Loucy (cell line): ENCODE data around the gene PSMG3.

ENCODE experiments used
- H2AFZ ChIP-seq: fragments of 200-600 bp; sonication (generic); 2 replicates; pipeline ENCODE4 v1.6.0; 2016; ENCODE audit warnings: antibody characterized with exemption, mild to moderate bottlenecking, low read length, moderate library complexity
- H3F3A ChIP-seq: fragments of 200-600 bp; 2 replicates; pipeline ENCODE4 v1.6.0; 2016; ENCODE audit warnings: antibody characterized with exemption, low read depth, mild to moderate bottlenecking
- H3K27me3 ChIP-seq: fragments of 200-600 bp; sonication (generic); 2 replicates; pipeline ENCODE4 v1.6.1; 2014; ENCODE audit warnings: low read length, mild to moderate bottlenecking; ENCODE audit not compliant: insufficient read depth, poor library complexity, severe bottlenecking
- H3K36me3 ChIP-seq: fragments of 200-600 bp; sonication (generic); 2 replicates; pipeline ENCODE4 v1.6.1; 2016; ENCODE audit warnings: low read length; ENCODE audit not compliant: insufficient read depth
- H3K4me1 ChIP-seq: fragments of 200-600 bp; sonication (generic); 2 replicates; pipeline ENCODE4 v1.5.1; 2014; ENCODE audit warnings: low read length, mild to moderate bottlenecking; ENCODE audit not compliant: insufficient read depth, poor library complexity, severe bottlenecking
- H3K4me2 ChIP-seq: fragments of 200-600 bp; sonication (generic); 2 replicates; pipeline ENCODE4 v1.6.0; 2014; ENCODE audit warnings: antibody characterized with exemption, low read length, low read depth, mild to moderate bottlenecking; ENCODE audit not compliant: poor library complexity, severe bottlenecking
- H3K4me3 ChIP-seq: fragments of 200-600 bp; sonication (generic); 2 replicates; pipeline ENCODE4 v1.5.1; 2014; ENCODE audit warnings: low read length, mild to moderate bottlenecking, mixed read lengths; ENCODE audit not compliant: poor library complexity, severe bottlenecking
- H3K79me2 ChIP-seq: fragments of 200-600 bp; sonication (generic); 2 replicates; pipeline ENCODE4 v1.6.1; 2014; ENCODE audit warnings: low read length; ENCODE audit not compliant: insufficient read depth
- H3K9ac ChIP-seq: fragments of 200-600 bp; sonication (generic); 2 replicates; pipeline ENCODE4 v1.6.0; 2014; ENCODE audit warnings: mild to moderate bottlenecking, low read depth, low read length, moderate library complexity; ENCODE audit not compliant: poor library complexity, severe bottlenecking
- H3K9me2 ChIP-seq: fragments of 200-600 bp; sonication (generic); replicated peaks from 2 replicates; pipeline ENCODE4 v1.6.1; 2016; ENCODE audit warnings: low read depth, low read length, mixed read lengths
- H3K9me3 ChIP-seq: fragments of 200-600 bp; sonication (generic); 2 replicates; pipeline ENCODE4 v1.6.1; 2014; ENCODE audit warnings: mild to moderate bottlenecking, antibody characterized with exemption, low read length, low read depth; ENCODE audit not compliant: insufficient read depth
- H4K20me1 ChIP-seq: fragments of 200-600 bp; sonication (generic); 2 replicates; pipeline ENCODE4 v1.6.0; 2014; ENCODE audit warnings: antibody characterized with exemption, low read length, mild to moderate bottlenecking; ENCODE audit not compliant: insufficient read depth, poor library complexity, severe bottlenecking
- CTCF ChIP-seq: fragments of 200-600 bp; sonication (generic); conservative IDR thresholded peaks from 2 replicates; pipeline ENCODE4 v1.5.1; 2014; ENCODE audit warnings: mild to moderate bottlenecking, antibody characterized with exemption, low read length
- EZH2phosphoT487 ChIP-seq: fragments of 200-600 bp; IDR thresholded peaks from 2 replicates; pipeline ENCODE4 v1.6.1; 2018; ENCODE audit warnings: antibody characterized with exemption, mild to moderate bottlenecking, moderate library complexity, borderline replicate concordance

The PSMG3 gene

GRCh38 chr7:1591396-1591795 lies 21.6 kb upstream of the PSMG3 start:
- H3F3A ChIP-seq: no peaks in the 10 kb centered on the region
- peak overlapping the region; percentile 1; the same call in 1 of the 2 replicates for H2AFZ ChIP-seq
- H3K9me2 ChIP-seq: no peaks in the 10 kb centered on the region
- no peaks in the 10 kb centered on the region for H3K27me3 ChIP-seq
- H3K36me3 ChIP-seq: no peaks in the 10 kb centered on the region
- no peak for TF ChIP-seq EZH2phosphoT487
- TF ChIP-seq CTCF: no peak
- no peaks in the 10 kb centered on the region for H3K9me3 ChIP-seq
- no peaks in the 10 kb centered on the region for H3K79me2 ChIP-seq
- no peak overlapping the region for H3K9ac ChIP-seq
- H3K4me2 ChIP-seq: peak overlapping the region; percentile 10
- no peaks in the 10 kb centered on the region for H3K4me1 ChIP-seq
- no peaks in the 10 kb centered on the region for H4K20me1 ChIP-seq
- no peak overlapping the region for H3K4me3 ChIP-seq

DNA sequence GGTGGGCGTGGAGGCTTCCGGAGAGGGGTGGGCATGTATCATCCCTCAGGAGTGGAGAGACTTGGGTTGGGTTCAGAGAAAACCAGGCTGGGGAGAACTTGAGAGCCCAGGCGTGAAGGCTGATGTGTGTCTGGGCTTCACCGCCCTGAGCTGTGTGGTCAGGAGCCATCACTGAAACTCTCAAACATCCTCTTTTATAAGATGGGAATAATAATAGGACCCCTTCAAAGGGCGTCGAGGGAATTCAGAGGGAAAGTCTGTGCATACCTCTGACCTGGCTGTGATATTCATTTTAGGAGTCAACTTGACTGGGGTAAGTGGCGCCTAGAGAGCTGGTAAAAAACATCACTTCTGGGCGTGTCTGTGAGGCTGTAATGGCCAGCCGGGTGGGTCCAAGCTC lies 21.1 kb upstream of the PSMG3 start:
- no peak overlapping the region for H3K4me2 ChIP-seq
- no peak overlapping the region for H3K9ac ChIP-seq
- no peaks in the 10 kb centered on the region for H3K9me2 ChIP-seq
- no peaks in the 10 kb centered on the region for H3K9me3 ChIP-seq
- no peaks in the 10 kb centered on the region for H4K20me1 ChIP-seq
- no peak overlapping the region for H2AFZ ChIP-seq
- H3K4me1 ChIP-seq: no peaks in the 10 kb centered on the region
- H3K36me3 ChIP-seq: no peaks in the 10 kb centered on the region
- no peaks in the 10 kb centered on the region for H3F3A ChIP-seq
- no peak overlapping the region for H3K4me3 ChIP-seq
- no peaks in the 10 kb centered on the region for H3K27me3 ChIP-seq
- no peak for TF ChIP-seq CTCF
- no peak for TF ChIP-seq EZH2phosphoT487
- H3K79me2 ChIP-seq: no peaks in the 10 kb centered on the region

- no peaks in the 10 kb centered on the region for H3K9me2 ChIP-seq
- no peak overlapping the region for H3K9ac ChIP-seq
- no peak overlapping the region for H3K4me2 ChIP-seq
- no peaks in the 10 kb centered on the region for H3K27me3 ChIP-seq
- H3K9me3 ChIP-seq: no peaks in the 10 kb centered on the region
- H3K4me1 ChIP-seq: no peaks in the 10 kb centered on the region
- H3K36me3 ChIP-seq: no peaks in the 10 kb centered on the region
- H4K20me1 ChIP-seq: no peaks in the 10 kb centered on the region
- no peak overlapping the region for H3K4me3 ChIP-seq
- no peak overlapping the region for H2AFZ ChIP-seq
- H3K79me2 ChIP-seq: no peaks in the 10 kb centered on the region
- no peaks in the 10 kb centered on the region for H3F3A ChIP-seq
- TF ChIP-seq CTCF: no peak
- TF ChIP-seq EZH2phosphoT487: no peak
Observed at GRCh38 chr7:1590476-1590875, 20.6 kb upstream of the PSMG3 start.
